Measurements from ENCODE around the gene CAMTA1. TPM values are rescaled to one million over a fixed set of nuclear protein-coding genes. Genes with fewer than 3 reads are reported as not detected.

Gene CAMTA1
- polyA plus RNA-seq, 5 donors, result 41.0 to 56.5 (median 48.5) TPM

- DNase-seq, result no peak
Observed at GRCh38 chr1:7384679-7385078, 599.4 kb downstream of the CAMTA1 start.

GRCh38 chr1:7385471-7386225, 600.4 kb downstream of the CAMTA1 start:
- DNase-seq, result no peak

GRCh38 chr1:7386226-7387052, 601.2 kb downstream of the CAMTA1 start:
- no peak for DNase-seq

- peak in 1 of 2 donors; percentile 26 for DNase-seq
Observed at GRCh38 chr1:7387053-7387927, 602.0 kb downstream of the CAMTA1 start.

- DNase-seq, result no peak
Observed at GRCh38 chr1:7388141-7388487, 602.9 kb downstream of the CAMTA1 start.

GRCh38 chr1:7388488-7389185, 603.4 kb downstream of the CAMTA1 start:
- no peak for DNase-seq

- peak in 1 of 2 donors; percentile 16 for DNase-seq
Observed at GRCh38 chr1:7389201-7389905, 604.1 kb downstream of the CAMTA1 start.

- DNase-seq, result no peak
Observed at GRCh38 chr1:7389906-7390603, 604.8 kb downstream of the CAMTA1 start.

GRCh38 chr1:7390604-7391000, 605.3 kb downstream of the CAMTA1 start:
- no peak for DNase-seq

GRCh38 chr1:7393136-7393535, 607.9 kb downstream of the CAMTA1 start:
- no peak for DNase-seq

- no peak for DNase-seq
Observed at GRCh38 chr1:7395251-7395650, 610.0 kb downstream of the CAMTA1 start.

- no peak for DNase-seq
Observed at GRCh38 chr1:7398982-7399381, 613.7 kb downstream of the CAMTA1 start.

- no peak for DNase-seq
Observed at GRCh38 chr1:7399514-7400125, 614.4 kb downstream of the CAMTA1 start.

GRCh38 chr1:7400566-7400965, 615.3 kb downstream of the CAMTA1 start:
- no peak for DNase-seq

- DNase-seq, result no peak
Observed at GRCh38 chr1:7401814-7402547, 616.7 kb downstream of the CAMTA1 start.

- no peak for DNase-seq
Observed at GRCh38 chr1:7402548-7402850, 617.2 kb downstream of the CAMTA1 start.

GRCh38 chr1:7403265-7404045, 618.2 kb downstream of the CAMTA1 start:
- DNase-seq, result no peak

- no peak for DNase-seq
Observed at GRCh38 chr1:7404046-7404742, 618.9 kb downstream of the CAMTA1 start.
